CD4-positive, alpha-beta memory T cell (primary cell): ENCODE data around the gene SHC4. TPM values are rescaled to one million over a fixed set of nuclear protein-coding genes. Genes with fewer than 3 reads are reported as not detected.

Source experiments
- CTCF ChIA-PET: fragments of 350-600 bp; sonication (Branson Sonifier 250); formaldehyde crosslinking; loops from one replicate; lab custom pipeline; 2021; ENCODE audit warnings: inconsistent platforms; ENCODE audit not compliant: partially characterized antibody; lab: Charles Lee
- POLR2A ChIA-PET: fragments of 350-600 bp; sonication (Branson Sonifier 250); formaldehyde crosslinking; loops from one replicate; lab custom pipeline; 2021; ENCODE audit not compliant: partially characterized antibody; lab: Charles Lee
- DNase-seq, 5 donors: peaks; one replicate each; pipeline versions ENCODE4 v3.0.0 to v3.0.0-alpha.2; 2020 to 2022; ENCODE audit warnings: mixed read lengths in 1 of 5
- H3K27ac ChIP-seq: one replicate; pipeline ENCODE4 v1.7.0; 2013; ENCODE audit warnings: low read depth, low read length
- H3K27me3 ChIP-seq: 2 replicates; pipeline ENCODE4 v1.7.0; 2013; ENCODE audit warnings: mild to moderate bottlenecking, low read length, moderate library complexity; ENCODE audit not compliant: insufficient read depth
- H3K36me3 ChIP-seq: 2 replicates; pipeline ENCODE4 v1.7.0; 2013; ENCODE audit warnings: mild to moderate bottlenecking, low read length, moderate library complexity; ENCODE audit not compliant: insufficient read depth
- H3K4me1 ChIP-seq: 2 replicates; pipeline ENCODE4 v1.7.0; 2013; ENCODE audit warnings: mild to moderate bottlenecking, low read length, moderate library complexity; ENCODE audit not compliant: insufficient read depth
- H3K4me3 ChIP-seq, 2 donors: one replicate each; pipeline ENCODE4 v1.7.0; 2013; ENCODE audit warnings: low read length in 2 of 2, mild to moderate bottlenecking in 1 of 2
- H3K9me3 ChIP-seq, 2 donors: one replicate each; pipeline ENCODE4 v1.7.0; 2013; ENCODE audit warnings: low read length in 2 of 2, control low read depth in 1 of 2; ENCODE audit not compliant: control insufficient read depth in 1 of 2
- H3K27ac Mint-ChIP-seq, 7 donors: one replicate each; pipeline ENCODE4 v1.8.0; 2020 to 2021; ENCODE audit warnings: mixed read lengths in 7 of 7, mild to moderate bottlenecking in 6 of 7, inconsistent platforms in 3 of 7, moderate library complexity in 3 of 7
- H3K27me3 Mint-ChIP-seq, 2 donors: one replicate each; pipeline ENCODE4 v1.8.0; 2020 to 2021; ENCODE audit warnings: mixed read lengths in 2 of 2
- H3K36me3 Mint-ChIP-seq, 2 donors: one replicate each; pipeline ENCODE4 v1.8.0; 2020 to 2021; ENCODE audit warnings: mixed read lengths in 2 of 2, inconsistent platforms in 1 of 2, mild to moderate bottlenecking in 1 of 2
- H3K4me1 Mint-ChIP-seq, 4 donors: one replicate each; pipeline ENCODE4 v1.8.0; 2020 to 2021; ENCODE audit warnings: mixed read lengths in 4 of 4, mild to moderate bottlenecking in 1 of 4
- H3K4me3 Mint-ChIP-seq, 8 donors: one replicate each; pipeline ENCODE4 v1.8.0; 2020 to 2021; ENCODE audit warnings: mixed read lengths in 8 of 8, mild to moderate bottlenecking in 7 of 8, moderate library complexity in 6 of 8, inconsistent platforms in 3 of 8
- H3K9me3 Mint-ChIP-seq, 8 donors: one replicate each; pipeline ENCODE4 v1.8.0; 2020 to 2021; ENCODE audit warnings: mixed read lengths in 8 of 8, mild to moderate bottlenecking in 5 of 8, inconsistent platforms in 3 of 8, moderate library complexity in 1 of 8
- intact Hi-C: fragments of 100-400 bp; cut with micrococcal nuclease; formaldehyde crosslinking; loops from one replicate; pipeline ENCODE4 v1.15.1; 2023
- polyA plus RNA-seq, 2 donors: library from polyadenylated mRNA; unstranded; fragments of 300-500 nt; fragmentation: Illumina TruSeq; gene quantifications; one replicate each; pipeline ENCODE4 v1.2.3, GENCODE V29; 2021
- total RNA-seq, 2 experiments: library from RNA; stranded (reverse); gene quantifications; one replicate each; pipeline ENCODE4 v1.2.3, GENCODE V29; 2021

Gene SHC4
- total and polyA plus RNA-seq, 4 experiments from 2014 or later: 0.28 to 0.29 TPM; not detected in 2

DNA sequence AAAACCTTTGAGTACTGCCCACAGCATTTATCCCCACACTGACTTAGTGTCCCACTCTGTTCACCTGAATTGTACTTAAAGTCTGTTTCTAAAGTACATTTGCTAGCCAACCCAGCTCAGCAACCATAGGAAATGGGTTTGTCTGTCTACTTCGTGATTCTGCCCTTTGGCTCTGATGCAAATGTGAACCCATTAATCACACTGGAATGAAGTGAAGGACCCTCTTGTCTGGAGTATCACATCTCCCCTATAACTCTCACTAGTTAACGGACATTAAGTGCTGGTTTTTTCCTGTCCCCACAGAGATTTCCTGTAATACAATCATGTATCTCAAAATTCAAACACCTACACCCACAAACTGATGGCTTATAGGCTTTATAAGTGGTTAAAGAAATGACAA, 65.3 kb downstream of the SHC4 start:
- ChIA-PET CTCF (no interaction called here), POLR2A (no interaction called here)
- no peak overlapping the region for H3K27ac Mint-ChIP-seq
- H3K36me3 ChIP-seq: no peaks in the 10 kb centered on the region
- H3K27me3 Mint-ChIP-seq: peaks cover 11 to 19% of the 10 kb centered on the region in 2 donors
- H3K9me3 ChIP-seq: no peaks in the 10 kb centered on the region
- H3K4me1 Mint-ChIP-seq: peaks cover 0 to 2% (median 0%) of the 10 kb centered on the region in 4 donors
- no peaks in the 10 kb centered on the region for H3K27me3 ChIP-seq
- no peak overlapping the region for H3K4me3 Mint-ChIP-seq
- intact Hi-C loops: no loop called here
- H3K4me3 ChIP-seq: no peak overlapping the region
- no peaks in the 10 kb centered on the region for H3K9me3 Mint-ChIP-seq
- no peaks in the 10 kb centered on the region for H3K36me3 Mint-ChIP-seq
- no peak overlapping the region for H3K27ac ChIP-seq
- H3K4me1 ChIP-seq: no peaks in the 10 kb centered on the region
- DNase-seq: no peak

DNA sequence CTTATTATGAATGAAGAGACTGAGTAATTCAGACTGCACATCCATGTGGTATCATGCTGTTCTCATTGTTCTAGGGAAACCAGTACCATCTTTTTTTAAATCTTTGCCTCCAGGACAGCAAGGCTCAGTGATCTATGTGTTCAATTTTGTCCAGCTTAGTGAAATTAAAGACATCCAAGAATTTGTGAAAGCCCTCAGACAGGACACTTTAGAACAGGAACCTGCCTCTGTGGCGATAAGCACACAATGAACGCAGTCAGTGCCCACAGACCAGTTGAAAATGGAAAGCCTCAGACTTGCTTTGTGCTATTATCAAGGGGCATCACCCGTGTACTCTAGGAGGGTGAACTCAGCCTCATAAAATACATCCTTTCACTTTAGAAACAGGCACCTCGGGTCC, 65.7 kb downstream of the SHC4 start:
- peaks cover 0 to 2% (median 0%) of the 10 kb centered on the region in 4 donors for H3K4me1 Mint-ChIP-seq
- H3K27ac Mint-ChIP-seq: no peak overlapping the region
- Histone ChIP-seq H3K27ac (no peak overlapping the region), H3K4me3 (no peak overlapping the region), H3K27me3 (no peaks in the 10 kb centered on the region), H3K4me1 (no peaks in the 10 kb centered on the region), H3K9me3 (no peaks in the 10 kb centered on the region), H3K36me3 (no peaks in the 10 kb centered on the region)
- peaks cover 11 to 19% of the 10 kb centered on the region in 2 donors for H3K27me3 Mint-ChIP-seq
- no peaks in the 10 kb centered on the region for H3K36me3 Mint-ChIP-seq
- POLR2A ChIA-PET: no interaction called here
- H3K9me3 Mint-ChIP-seq: no peaks in the 10 kb centered on the region
- H3K4me3 Mint-ChIP-seq: no peak overlapping the region
- CTCF ChIA-PET: no interaction called here
- DNase-seq: no peak
- intact Hi-C loops: no loop called here

DNA sequence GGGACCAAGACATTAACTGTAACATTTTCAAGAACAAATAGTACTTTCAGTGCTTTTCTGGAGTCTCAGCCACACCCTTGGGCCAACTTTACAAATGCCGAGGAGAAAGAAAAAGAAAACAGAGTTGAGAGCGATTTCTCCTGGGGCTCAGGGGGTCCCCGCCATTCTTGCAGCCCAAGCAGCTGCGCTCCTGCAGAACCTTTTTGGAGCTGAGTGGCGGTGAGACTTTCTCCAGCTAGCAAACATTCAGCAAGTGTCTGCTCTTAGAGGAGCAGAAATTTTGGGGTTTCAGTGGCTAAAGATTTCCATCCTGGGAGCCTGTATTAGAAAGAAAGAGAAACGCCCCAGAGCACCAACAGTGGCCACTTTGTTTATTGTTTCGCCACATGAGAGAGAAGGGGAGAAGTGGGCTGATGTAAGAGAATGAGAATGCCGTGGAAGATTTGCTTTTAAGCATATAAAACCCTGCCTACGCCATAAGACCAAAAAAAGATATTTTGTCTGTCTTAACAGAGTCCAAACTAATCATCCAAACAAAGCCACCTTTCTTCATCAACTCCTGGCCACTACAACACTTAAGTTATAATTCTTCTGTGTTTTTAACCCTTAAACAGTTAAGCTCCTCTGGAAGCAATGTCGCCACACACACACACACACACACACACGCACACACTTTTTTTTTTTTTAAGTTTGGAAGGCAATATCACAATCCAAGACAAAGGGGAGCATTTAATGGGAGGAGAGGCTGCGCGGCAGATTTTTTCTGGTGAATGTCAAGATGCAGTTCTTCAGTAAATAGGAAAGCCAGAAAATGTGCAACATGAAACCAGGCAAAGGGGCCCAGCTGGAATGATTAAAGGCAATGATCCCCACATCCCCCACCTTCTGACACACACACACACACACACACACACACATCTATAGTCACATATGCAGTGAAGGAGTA, 66.6 kb downstream of the SHC4 start:
- H3K36me3 ChIP-seq: no peaks in the 10 kb centered on the region
- no peaks in the 10 kb centered on the region for H3K27me3 ChIP-seq
- H3K4me3 ChIP-seq: no peak overlapping the region
- peaks cover 11 to 24% of the 10 kb centered on the region in 2 donors for H3K27me3 Mint-ChIP-seq
- no peaks in the 10 kb centered on the region for H3K9me3 Mint-ChIP-seq
- no peak overlapping the region for H3K4me3 Mint-ChIP-seq
- H3K36me3 Mint-ChIP-seq: no peaks in the 10 kb centered on the region
- H3K27ac Mint-ChIP-seq: no peak overlapping the region
- POLR2A ChIA-PET: no interaction called here
- H3K27ac ChIP-seq: no peak overlapping the region
- H3K4me1 ChIP-seq: no peaks in the 10 kb centered on the region
- intact Hi-C loops: no loop called here
- H3K4me1 Mint-ChIP-seq: peaks cover 0 to 2% (median 0%) of the 10 kb centered on the region in 4 donors
- no peak for DNase-seq
- no peaks in the 10 kb centered on the region for H3K9me3 ChIP-seq
- CTCF ChIA-PET: no interaction called here

DNA sequence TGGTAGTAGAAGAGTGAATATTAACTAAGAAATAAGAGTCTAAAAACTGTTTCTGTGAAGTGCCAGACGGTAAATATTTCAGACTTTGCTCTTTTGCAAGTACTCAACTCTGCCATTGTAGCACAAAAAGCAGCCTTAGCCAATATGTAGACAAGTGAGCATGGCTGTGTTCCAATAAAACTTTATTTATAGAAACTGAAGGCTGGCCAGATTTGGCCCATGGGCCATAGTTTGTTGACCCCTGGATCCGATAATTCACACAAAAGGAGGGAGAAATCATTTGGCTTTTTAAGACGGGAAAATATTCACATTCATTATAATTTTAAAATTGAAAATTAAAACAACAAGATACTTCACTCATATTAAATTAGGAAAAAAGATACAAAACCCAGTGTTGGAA, 70.4 kb downstream of the SHC4 start:
- intact Hi-C loops: no loop called here
- CTCF ChIA-PET: interaction anchor here (1.0 kb wide), 1 partner anchor 79 kb away, joined by 3 read pairs; no protein-coding TSS in a partner anchor
- H3K9me3 ChIP-seq: no peaks in the 10 kb centered on the region

DNA sequence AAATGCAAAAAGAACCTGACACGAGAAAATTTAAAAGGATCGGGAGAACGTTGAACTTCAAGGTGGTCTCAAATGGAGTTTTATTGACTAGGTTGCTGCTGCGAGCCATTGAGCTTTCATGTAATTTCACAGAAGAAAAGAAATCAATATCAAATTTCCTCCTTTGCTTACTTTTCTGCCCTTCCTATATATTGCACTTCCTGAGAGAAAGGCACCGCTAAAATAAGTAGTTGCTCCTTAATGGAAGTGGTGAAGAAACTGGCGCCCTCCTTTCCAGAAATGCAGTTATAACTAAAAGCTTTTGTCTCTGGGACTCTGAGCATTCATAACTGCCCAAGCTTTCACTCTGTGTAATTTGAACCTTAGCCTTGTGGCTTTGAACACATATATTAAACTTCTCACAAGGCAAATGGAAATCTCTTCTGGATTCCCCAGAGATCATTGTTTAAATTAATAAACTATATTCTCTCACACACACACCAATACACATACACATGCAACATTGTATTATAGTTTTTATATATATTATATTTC, 72.4 kb downstream of the SHC4 start:
- Mint-ChIP-seq H3K27ac (no peak overlapping the region), H3K9me3 (peaks cover 0 to 2% (median 0%) of the 10 kb centered on the region in 8 donors), H3K36me3 (no peaks in the 10 kb centered on the region), H3K27me3 (peaks cover 3 to 29% of the 10 kb centered on the region in 2 donors), H3K4me1 (peaks cover 0 to 1% (median 0%) of the 10 kb centered on the region in 4 donors), H3K4me3 (no peak overlapping the region)
- POLR2A ChIA-PET: no interaction called here
- H3K27ac ChIP-seq: no peak overlapping the region
- H3K4me3 ChIP-seq: no peak overlapping the region
- no peak for DNase-seq
- intact Hi-C loops: no loop called here
- no peaks in the 10 kb centered on the region for H3K9me3 ChIP-seq
- no peaks in the 10 kb centered on the region for H3K27me3 ChIP-seq
- no peaks in the 10 kb centered on the region for H3K36me3 ChIP-seq
- H3K4me1 ChIP-seq: no peaks in the 10 kb centered on the region
- CTCF ChIA-PET: no interaction called here

More for the DNA sequence above, 70.4 kb downstream of the SHC4 start:
- Mint-ChIP-seq H3K4me1 (peaks cover 0 to 2% (median 0%) of the 10 kb centered on the region in 4 donors), H3K36me3 (no peaks in the 10 kb centered on the region), H3K27me3 (peaks cover 9 to 27% of the 10 kb centered on the region in 2 donors), H3K9me3 (peaks cover 0 to 2% (median 0%) of the 10 kb centered on the region in 8 donors), H3K27ac (no peak overlapping the region), H3K4me3 (no peak overlapping the region)
- POLR2A ChIA-PET: no interaction called here
- H3K27ac ChIP-seq: no peak overlapping the region
- H3K4me3 ChIP-seq: no peak overlapping the region
- no peaks in the 10 kb centered on the region for H3K27me3 ChIP-seq
- H3K36me3 ChIP-seq: no peaks in the 10 kb centered on the region
- DNase-seq: no peak
- no peaks in the 10 kb centered on the region for H3K4me1 ChIP-seq

DNA sequence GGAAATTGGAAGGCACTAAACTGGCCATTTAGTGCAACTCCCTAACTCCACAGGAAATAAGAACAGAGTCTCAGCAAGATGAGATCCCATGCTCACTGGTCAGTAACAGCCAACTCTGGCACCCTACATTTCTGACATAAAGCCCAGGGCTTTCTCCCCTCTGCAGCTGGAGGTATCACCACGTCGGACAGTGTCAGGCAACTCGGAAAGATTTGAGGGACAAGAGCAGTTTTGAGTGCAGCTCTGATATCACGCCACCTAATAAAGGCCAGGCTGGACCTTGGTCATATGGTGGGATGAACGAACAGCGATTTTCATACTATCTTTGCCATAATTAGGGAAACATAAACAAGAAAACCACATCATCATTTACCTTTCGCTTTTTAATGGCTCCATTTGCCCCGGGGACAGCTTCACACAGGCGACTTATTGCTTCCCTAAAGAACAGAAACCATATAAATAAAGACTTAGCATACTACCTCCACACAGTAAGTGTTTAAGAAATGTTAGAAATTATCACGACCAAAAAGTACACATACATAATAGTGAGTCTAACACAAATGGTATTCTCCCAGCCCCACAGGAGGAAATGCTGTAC, 73.2 kb downstream of the SHC4 start:
- H3K27ac Mint-ChIP-seq: no peak overlapping the region
- Histone ChIP-seq H3K36me3 (no peaks in the 10 kb centered on the region), H3K4me3 (no peak overlapping the region), H3K27me3 (no peaks in the 10 kb centered on the region), H3K27ac (no peak overlapping the region), H3K4me1 (no peaks in the 10 kb centered on the region), H3K9me3 (no peaks in the 10 kb centered on the region)
- no peak for DNase-seq
- intact Hi-C loops: no loop called here
- peaks cover 3 to 29% of the 10 kb centered on the region in 2 donors for H3K27me3 Mint-ChIP-seq
- POLR2A ChIA-PET: interaction anchor here (1.9 kb wide), 1 partner anchor 12 kb away, joined by 7 read pairs; the partner anchor contains the start of gene EID1
- H3K4me1 Mint-ChIP-seq: peaks cover 0 to 1% (median 0%) of the 10 kb centered on the region in 4 donors
- no peak overlapping the region for H3K4me3 Mint-ChIP-seq
- peaks cover 0 to 2% (median 0%) of the 10 kb centered on the region in 8 donors for H3K9me3 Mint-ChIP-seq
- CTCF ChIA-PET: no interaction called here
- no peaks in the 10 kb centered on the region for H3K36me3 Mint-ChIP-seq

DNA sequence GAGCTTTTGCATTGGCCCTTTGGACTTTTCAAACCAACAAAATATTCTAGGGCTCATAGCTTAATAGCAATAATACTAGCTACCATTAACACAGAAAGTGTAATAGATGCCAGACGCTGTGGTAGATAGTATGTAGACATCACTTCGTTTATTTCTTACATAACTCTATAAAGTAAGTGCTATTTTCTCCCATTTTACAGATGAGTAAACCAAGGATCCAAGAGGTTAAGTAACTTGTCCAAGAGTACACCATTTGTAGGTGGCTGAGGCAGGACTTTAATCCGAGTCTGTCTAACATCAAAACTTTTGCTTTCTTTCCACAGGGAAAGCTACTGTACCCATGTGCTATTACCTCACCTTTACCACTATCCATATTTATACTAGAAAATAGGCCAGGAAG, 73.8 kb downstream of the SHC4 start:
- no peaks in the 10 kb centered on the region for H3K36me3 ChIP-seq
- Mint-ChIP-seq H3K27ac (no peak overlapping the region), H3K4me1 (peaks cover 0 to 1% (median 0%) of the 10 kb centered on the region in 4 donors), H3K4me3 (no peak overlapping the region), H3K9me3 (peaks cover 0 to 2% (median 0%) of the 10 kb centered on the region in 8 donors), H3K27me3 (peaks cover 3 to 26% of the 10 kb centered on the region in 2 donors), H3K36me3 (no peaks in the 10 kb centered on the region)
- no peak for DNase-seq
- no peaks in the 10 kb centered on the region for H3K9me3 ChIP-seq
- H3K27ac ChIP-seq: no peak overlapping the region
- no peaks in the 10 kb centered on the region for H3K4me1 ChIP-seq
- POLR2A ChIA-PET: interaction anchor here (1.9 kb wide), 1 partner anchor 12 kb away, joined by 7 read pairs; the partner anchor contains the start of gene EID1
- H3K27me3 ChIP-seq: no peaks in the 10 kb centered on the region
- intact Hi-C loops: no loop called here
- H3K4me3 ChIP-seq: no peak overlapping the region
- CTCF ChIA-PET: no interaction called here
